Measurements from ENCODE around the gene ARL2BP. TPM values are rescaled to one million over a fixed set of nuclear protein-coding genes. Genes with fewer than 3 reads are reported as not detected.

Gene ARL2BP
- total and polyA plus RNA-seq, 2 of the 13 experiments (the other 11 are each of a cell fraction or from before 2014, with no cell fraction given) = 64.3 to 67.6 TPM

DNA sequence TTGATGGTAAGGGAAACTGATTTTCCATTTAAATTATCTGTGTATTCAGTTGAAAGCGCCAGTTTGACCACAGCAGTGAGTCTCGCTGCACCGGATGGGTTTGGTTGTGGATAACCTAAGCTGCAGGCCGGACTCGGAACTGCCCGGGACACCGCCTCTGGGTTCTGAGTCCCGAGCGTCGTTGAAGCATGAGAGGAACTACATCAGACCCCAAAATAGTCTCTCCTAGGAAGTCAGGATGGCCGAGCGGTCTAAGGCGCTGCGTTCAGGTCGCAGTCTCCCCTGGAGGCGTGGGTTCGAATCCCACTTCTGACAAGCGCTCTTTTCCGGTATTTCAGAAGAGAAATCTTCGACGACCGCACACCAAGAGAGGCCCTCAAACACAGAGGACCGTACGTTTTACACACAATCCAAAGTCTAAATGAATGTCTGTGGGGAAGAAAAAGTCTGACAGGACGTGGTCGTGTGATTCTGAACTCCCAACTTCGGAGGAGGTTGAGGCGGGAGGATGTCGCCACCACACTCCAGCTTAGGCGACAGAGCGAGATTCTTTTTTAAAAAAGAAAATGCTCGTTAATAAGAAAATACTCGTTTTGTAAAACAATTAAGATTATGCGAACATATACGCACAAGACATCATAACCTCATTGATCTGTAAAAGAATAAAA lies 54.8 kb downstream of the ARL2BP start (continued):
- TF ChIP-seq, protein P1, sequence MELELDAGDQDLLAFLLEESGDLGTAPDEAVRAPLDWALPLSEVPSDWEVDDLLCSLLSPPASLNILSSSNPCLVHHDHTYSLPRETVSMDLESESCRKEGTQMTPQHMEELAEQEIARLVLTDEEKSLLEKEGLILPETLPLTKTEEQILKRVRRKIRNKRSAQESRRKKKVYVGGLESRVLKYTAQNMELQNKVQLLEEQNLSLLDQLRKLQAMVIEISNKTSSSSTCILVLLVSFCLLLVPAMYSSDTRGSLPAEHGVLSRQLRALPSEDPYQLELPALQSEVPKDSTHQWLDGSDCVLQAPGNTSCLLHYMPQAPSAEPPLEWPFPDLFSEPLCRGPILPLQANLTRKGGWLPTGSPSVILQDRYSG (CRISPR knock-in tag; IDR thresholded peaks at IDR 0.05) = no peak; the same call in 1 of the 2 replicates
- TF ChIP-seq, protein P2, sequence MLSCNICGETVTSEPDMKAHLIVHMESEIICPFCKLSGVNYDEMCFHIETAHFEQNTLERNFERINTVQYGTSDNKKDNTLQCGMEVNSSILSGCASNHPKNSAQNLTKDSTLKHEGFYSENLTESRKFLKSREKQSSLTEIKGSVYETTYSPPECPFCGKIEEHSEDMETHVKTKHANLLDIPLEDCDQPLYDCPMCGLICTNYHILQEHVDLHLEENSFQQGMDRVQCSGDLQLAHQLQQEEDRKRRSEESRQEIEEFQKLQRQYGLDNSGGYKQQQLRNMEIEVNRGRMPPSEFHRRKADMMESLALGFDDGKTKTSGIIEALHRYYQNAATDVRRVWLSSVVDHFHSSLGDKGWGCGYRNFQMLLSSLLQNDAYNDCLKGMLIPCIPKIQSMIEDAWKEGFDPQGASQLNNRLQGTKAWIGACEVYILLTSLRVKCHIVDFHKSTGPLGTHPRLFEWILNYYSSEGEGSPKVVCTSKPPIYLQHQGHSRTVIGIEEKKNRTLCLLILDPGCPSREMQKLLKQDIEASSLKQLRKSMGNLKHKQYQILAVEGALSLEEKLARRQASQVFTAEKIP (CRISPR knock-in tag; IDR thresholded peaks at IDR 0.05; ENCODE audit: borderline replicate concordance) = no peak
- TF ChIP-seq, protein P3, sequence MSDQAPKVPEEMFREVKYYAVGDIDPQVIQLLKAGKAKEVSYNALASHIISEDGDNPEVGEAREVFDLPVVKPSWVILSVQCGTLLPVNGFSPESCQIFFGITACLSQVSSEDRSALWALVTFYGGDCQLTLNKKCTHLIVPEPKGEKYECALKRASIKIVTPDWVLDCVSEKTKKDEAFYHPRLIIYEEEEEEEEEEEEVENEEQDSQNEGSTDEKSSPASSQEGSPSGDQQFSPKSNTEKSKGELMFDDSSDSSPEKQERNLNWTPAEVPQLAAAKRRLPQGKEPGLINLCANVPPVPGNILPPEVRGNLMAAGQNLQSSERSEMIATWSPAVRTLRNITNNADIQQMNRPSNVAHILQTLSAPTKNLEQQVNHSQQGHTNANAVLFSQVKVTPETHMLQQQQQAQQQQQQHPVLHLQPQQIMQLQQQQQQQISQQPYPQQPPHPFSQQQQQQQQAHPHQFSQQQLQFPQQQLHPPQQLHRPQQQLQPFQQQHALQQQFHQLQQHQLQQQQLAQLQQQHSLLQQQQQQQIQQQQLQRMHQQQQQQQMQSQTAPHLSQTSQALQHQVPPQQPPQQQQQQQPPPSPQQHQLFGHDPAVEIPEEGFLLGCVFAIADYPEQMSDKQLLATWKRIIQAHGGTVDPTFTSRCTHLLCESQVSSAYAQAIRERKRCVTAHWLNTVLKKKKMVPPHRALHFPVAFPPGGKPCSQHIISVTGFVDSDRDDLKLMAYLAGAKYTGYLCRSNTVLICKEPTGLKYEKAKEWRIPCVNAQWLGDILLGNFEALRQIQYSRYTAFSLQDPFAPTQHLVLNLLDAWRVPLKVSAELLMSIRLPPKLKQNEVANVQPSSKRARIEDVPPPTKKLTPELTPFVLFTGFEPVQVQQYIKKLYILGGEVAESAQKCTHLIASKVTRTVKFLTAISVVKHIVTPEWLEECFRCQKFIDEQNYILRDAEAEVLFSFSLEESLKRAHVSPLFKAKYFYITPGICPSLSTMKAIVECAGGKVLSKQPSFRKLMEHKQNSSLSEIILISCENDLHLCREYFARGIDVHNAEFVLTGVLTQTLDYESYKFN (CRISPR knock-in tag; conservative IDR thresholded peaks at IDR 0.05) = peak; percentile 69; the same call in 1 of the 2 replicates
- TF ChIP-seq, protein P4, sequence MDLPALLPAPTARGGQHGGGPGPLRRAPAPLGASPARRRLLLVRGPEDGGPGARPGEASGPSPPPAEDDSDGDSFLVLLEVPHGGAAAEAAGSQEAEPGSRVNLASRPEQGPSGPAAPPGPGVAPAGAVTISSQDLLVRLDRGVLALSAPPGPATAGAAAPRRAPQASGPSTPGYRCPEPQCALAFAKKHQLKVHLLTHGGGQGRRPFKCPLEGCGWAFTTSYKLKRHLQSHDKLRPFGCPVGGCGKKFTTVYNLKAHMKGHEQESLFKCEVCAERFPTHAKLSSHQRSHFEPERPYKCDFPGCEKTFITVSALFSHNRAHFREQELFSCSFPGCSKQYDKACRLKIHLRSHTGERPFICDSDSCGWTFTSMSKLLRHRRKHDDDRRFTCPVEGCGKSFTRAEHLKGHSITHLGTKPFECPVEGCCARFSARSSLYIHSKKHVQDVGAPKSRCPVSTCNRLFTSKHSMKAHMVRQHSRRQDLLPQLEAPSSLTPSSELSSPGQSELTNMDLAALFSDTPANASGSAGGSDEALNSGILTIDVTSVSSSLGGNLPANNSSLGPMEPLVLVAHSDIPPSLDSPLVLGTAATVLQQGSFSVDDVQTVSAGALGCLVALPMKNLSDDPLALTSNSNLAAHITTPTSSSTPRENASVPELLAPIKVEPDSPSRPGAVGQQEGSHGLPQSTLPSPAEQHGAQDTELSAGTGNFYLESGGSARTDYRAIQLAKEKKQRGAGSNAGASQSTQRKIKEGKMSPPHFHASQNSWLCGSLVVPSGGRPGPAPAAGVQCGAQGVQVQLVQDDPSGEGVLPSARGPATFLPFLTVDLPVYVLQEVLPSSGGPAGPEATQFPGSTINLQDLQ (CRISPR knock-in tag; IDR thresholded peaks at IDR 0.05) = peak; percentile 81; the same call in 1 of the 2 replicates
- TF ChIP-seq ZNF552 (CRISPR knock-in tag; IDR thresholded peaks at IDR 0.05; ENCODE audit: borderline replicate concordance) (peak; percentile 62; the same call in 1 of the 2 replicates), MXD4 (CRISPR knock-in tag; IDR thresholded peaks at IDR 0.05) (no peak; the same call in 1 of the 2 replicates), ARNT2 (CRISPR knock-in tag; IDR thresholded peaks at IDR 0.05; ENCODE audit: low read depth) (peak; percentile 80; the same call in 1 of the 2 replicates), ZNF562 (CRISPR knock-in tag; IDR thresholded peaks at IDR 0.05; ENCODE audit: borderline replicate concordance) (no peak), CBFB (CRISPR knock-in tag; IDR thresholded peaks at IDR 0.05) (peak; percentile 77; the same call in 1 of the 2 replicates), ZNF138 (CRISPR knock-in tag; IDR thresholded peaks at IDR 0.05; ENCODE audit: low read depth) (0 out of 2 replicates have a peak, but pooled peaks have one; percentile 59), CENPX (CRISPR knock-in tag; IDR thresholded peaks at IDR 0.05) (no peak), SIX4 (CRISPR knock-in tag; IDR thresholded peaks at IDR 0.05) (peak; percentile 75; the same call in 1 of the 2 replicates), RBM22 (optimal IDR thresholded peaks at IDR 0.05; ENCODE audit: low read length) (peak; percentile 97), ETV6 (CRISPR knock-in tag; conservative IDR thresholded peaks at IDR 0.05) (peak; percentile 82; the same call in 1 of the 2 replicates), ZNF292 (CRISPR knock-in tag; IDR thresholded peaks at IDR 0.05; ENCODE audit: borderline replicate concordance, low read depth) (no peak)
- TF ChIP-seq, protein P5, sequence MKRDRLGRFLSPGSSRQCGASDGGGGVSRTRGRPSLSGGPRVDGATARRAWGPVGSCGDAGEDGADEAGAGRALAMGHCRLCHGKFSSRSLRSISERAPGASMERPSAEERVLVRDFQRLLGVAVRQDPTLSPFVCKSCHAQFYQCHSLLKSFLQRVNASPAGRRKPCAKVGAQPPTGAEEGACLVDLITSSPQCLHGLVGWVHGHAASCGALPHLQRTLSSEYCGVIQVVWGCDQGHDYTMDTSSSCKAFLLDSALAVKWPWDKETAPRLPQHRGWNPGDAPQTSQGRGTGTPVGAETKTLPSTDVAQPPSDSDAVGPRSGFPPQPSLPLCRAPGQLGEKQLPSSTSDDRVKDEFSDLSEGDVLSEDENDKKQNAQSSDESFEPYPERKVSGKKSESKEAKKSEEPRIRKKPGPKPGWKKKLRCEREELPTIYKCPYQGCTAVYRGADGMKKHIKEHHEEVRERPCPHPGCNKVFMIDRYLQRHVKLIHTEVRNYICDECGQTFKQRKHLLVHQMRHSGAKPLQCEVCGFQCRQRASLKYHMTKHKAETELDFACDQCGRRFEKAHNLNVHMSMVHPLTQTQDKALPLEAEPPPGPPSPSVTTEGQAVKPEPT (CRISPR knock-in tag; IDR thresholded peaks at IDR 0.05; ENCODE audit: low read depth) = no peak
